ENCODE results near the gene SOX6.

The SOX6 gene

DNA sequence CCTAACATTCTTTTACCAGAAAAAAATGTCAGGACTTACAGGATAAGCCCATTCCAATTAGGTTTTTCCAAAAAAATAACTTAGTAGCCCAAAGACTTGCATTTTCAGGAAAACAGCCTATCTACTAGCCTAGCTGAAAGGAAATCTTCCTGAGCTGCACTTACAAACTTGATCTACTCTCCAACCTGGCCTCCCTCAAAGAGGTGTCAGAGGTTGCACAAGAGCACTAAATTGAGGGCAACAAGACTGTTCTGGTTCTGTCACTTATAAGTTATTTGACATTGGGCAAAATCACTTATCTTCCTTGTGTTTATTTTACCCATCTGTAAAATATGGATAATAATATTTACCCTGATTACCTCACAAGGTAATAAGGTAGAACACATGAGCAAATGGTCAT is 7.9 kb upstream of the SOX6 start:
- DNase-seq: no peak
- no peaks in the 10 kb centered on the region for H3K9me3 ChIP-seq
- intact Hi-C loops (cut with DNase I; ENCODE audit: low total_unique reads): no loop called here
- peaks cover 0 to 18% (median 0%) of the 10 kb centered on the region in 4 donors for H3K4me1 ChIP-seq
- no peak overlapping the region for H3K4me3 ChIP-seq
- H3K36me3 ChIP-seq: no peaks in the 10 kb centered on the region
- TF ChIP-seq CTCF (IDR thresholded peaks at IDR 0.05): no peak
- no peaks in the 10 kb centered on the region for H3K27me3 ChIP-seq
- no peak overlapping the region for H3K27ac ChIP-seq

GRCh38 chr11:16363706-16364105 is 7.4 kb upstream of the SOX6 start:
- no peak for DNase-seq
- H3K36me3 ChIP-seq: no peaks in the 10 kb centered on the region
- H3K4me3 ChIP-seq: no peak overlapping the region
- H3K9me3 ChIP-seq: no peaks in the 10 kb centered on the region
- intact Hi-C loops (cut with DNase I; ENCODE audit: low total_unique reads): no loop called here
- TF ChIP-seq CTCF (IDR thresholded peaks at IDR 0.05): no peak
- no peak overlapping the region for H3K27ac ChIP-seq
- H3K4me1 ChIP-seq: peaks cover 0 to 18% (median 0%) of the 10 kb centered on the region in 4 donors
- H3K27me3 ChIP-seq: no peaks in the 10 kb centered on the region

- no peak for TF ChIP-seq CTCF (IDR thresholded peaks at IDR 0.05)
- H3K4me3 ChIP-seq: no peak overlapping the region
- H3K36me3 ChIP-seq: no peaks in the 10 kb centered on the region
- H3K4me1 ChIP-seq: peaks cover 0 to 41% (median 4%) of the 10 kb centered on the region in 4 donors
- intact Hi-C loops (cut with DNase I; ENCODE audit: low total_unique reads): no loop called here
- H3K9me3 ChIP-seq: no peaks in the 10 kb centered on the region
- DNase-seq: no peak
- no peaks in the 10 kb centered on the region for H3K27me3 ChIP-seq
- H3K27ac ChIP-seq: no peak overlapping the region
Observed at GRCh38 chr11:16361108-16361865, 4.9 kb upstream of the SOX6 start.

DNA sequence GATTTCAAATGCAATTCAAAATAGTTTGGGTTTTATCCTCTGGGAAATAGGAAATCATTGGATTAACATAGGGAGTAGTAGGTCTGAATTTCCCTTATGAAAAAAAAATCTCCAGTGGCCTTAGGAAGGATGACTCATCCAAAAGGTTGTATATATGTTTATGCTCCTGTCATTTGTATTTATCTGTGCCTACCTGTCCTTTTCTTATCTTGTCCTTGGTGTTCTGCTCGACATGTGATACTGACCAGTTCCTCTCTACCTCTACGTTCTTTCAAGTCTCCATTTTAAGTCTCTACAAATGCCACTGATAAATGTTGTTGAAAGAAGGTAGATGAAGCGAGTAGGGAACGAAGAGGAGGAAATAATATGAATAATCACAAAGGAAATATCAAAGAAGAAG is 3.0 kb upstream of the SOX6 start:
- Histone ChIP-seq H3K36me3 (no peaks in the 10 kb centered on the region), H3K27ac (no peak overlapping the region), H3K4me3 (no peak overlapping the region), H3K27me3 (no peaks in the 10 kb centered on the region), H3K4me1 (peaks cover 0 to 47% (median 5%) of the 10 kb centered on the region in 4 donors), H3K9me3 (no peaks in the 10 kb centered on the region)
- no peak for TF ChIP-seq CTCF (IDR thresholded peaks at IDR 0.05)
- DNase-seq: no peak
- intact Hi-C loops (cut with DNase I; ENCODE audit: low total_unique reads): no loop called here

GRCh38 chr11:16358726-16359125 is 2.4 kb upstream of the SOX6 start:
- TF ChIP-seq CTCF (IDR thresholded peaks at IDR 0.05): no peak

More at GRCh38 chr11:16358726-16359125, 2.4 kb upstream of the SOX6 start:
- no peaks in the 10 kb centered on the region for H3K9me3 ChIP-seq
- H3K36me3 ChIP-seq: no peaks in the 10 kb centered on the region
- no peak for DNase-seq
- H3K27ac ChIP-seq: no peak overlapping the region
- peaks cover 0 to 48% (median 5%) of the 10 kb centered on the region in 4 donors for H3K4me1 ChIP-seq
- intact Hi-C loops (cut with DNase I; ENCODE audit: low total_unique reads): no loop called here
- H3K4me3 ChIP-seq: no peak overlapping the region
- no peaks in the 10 kb centered on the region for H3K27me3 ChIP-seq

Measured in tibial artery (tissue), 4 donors.